Measurements from ENCODE around the gene BICD1. TPM values are rescaled to one million over a fixed set of nuclear protein-coding genes. Genes with fewer than 3 reads are reported as not detected.
"Not testable (repeated sequence)": the region's sequence is repeated elsewhere in the genome, so short reads cannot be mapped to it uniquely, and the experiment has no call there.

BICD1 gene
- total and polyA plus RNA-seq, 5 experiments from 2014 or later, result 5.9 to 17.6 (median 7.7) TPM

DNA sequence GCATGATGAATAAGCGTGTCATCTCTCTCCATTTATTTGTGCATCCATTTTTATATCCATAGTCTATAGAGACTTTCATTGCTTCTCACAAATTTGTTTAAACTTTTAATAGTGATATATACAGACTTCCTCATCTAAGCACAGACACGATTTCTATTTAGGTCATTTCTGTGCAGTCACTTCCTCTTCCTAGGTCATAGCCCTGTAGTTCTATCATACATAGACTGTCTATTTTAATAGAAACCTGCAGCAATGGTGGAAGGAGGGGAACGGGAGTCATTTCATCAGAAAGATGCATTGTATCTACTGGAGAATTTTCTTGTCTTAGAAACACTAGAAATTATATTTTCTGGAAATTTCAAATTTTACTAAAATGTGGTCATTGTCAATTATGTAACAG, 159.3 kb downstream of the BICD1 start:
- Mint-ChIP-seq H3K27me3 (no peaks in the 10 kb centered on the region), H3K9me3 (peaks cover 0 to 4% (median 0%) of the 10 kb centered on the region in 9 donors), H3K4me3 (peak overlapping the region in 1 of 10 donors; percentile 16), H3K27ac (peak overlapping the region in 4 of 10 donors; percentile 5 to 61 (median 42)), H3K4me1 (peaks cover 7 to 19% (median 10%) of the 10 kb centered on the region in 4 donors), H3K36me3 (no peaks in the 10 kb centered on the region)
- DNase-seq, result no peak
- ATAC-seq, result no peak
- POLR2A ChIA-PET, result interaction anchor here (0.7 to 1.2 kb wide), 3 partner anchors 13 to 380 kb away, joined by 3 read pairs; no protein-coding TSS in a partner anchor

DNA sequence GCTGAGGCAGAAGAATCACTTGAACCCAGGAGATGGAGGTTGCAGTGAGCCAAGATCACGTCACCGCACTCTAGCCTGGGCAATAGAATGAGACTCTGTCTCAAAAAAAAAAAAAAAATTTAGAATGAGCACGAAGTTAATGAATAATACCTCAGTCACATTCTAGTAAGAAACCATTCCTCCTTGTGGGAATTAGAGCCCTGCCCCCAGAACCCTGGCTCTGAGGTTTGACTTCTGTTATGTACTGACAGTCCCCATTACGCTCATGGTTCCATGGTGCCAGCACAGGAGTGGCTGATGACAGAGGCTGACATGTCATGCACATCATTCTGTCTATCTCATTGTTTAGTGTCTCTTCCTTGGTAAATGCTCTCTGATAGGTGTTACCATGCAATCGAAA, 160.1 kb downstream of the BICD1 start:
- Mint-ChIP-seq H3K36me3 (no peaks in the 10 kb centered on the region), H3K27ac (no peak overlapping the region), H3K4me1 (peaks cover under 1 to 27% (median 5%) of the 10 kb centered on the region in 4 donors), H3K27me3 (no peaks in the 10 kb centered on the region), H3K4me3 (no peak overlapping the region), H3K9me3 (peaks cover 0 to 4% (median 0%) of the 10 kb centered on the region in 9 donors)
- ATAC-seq (no peak), DNase-seq (no peak)
- POLR2A ChIA-PET, result no interaction called here

DNA sequence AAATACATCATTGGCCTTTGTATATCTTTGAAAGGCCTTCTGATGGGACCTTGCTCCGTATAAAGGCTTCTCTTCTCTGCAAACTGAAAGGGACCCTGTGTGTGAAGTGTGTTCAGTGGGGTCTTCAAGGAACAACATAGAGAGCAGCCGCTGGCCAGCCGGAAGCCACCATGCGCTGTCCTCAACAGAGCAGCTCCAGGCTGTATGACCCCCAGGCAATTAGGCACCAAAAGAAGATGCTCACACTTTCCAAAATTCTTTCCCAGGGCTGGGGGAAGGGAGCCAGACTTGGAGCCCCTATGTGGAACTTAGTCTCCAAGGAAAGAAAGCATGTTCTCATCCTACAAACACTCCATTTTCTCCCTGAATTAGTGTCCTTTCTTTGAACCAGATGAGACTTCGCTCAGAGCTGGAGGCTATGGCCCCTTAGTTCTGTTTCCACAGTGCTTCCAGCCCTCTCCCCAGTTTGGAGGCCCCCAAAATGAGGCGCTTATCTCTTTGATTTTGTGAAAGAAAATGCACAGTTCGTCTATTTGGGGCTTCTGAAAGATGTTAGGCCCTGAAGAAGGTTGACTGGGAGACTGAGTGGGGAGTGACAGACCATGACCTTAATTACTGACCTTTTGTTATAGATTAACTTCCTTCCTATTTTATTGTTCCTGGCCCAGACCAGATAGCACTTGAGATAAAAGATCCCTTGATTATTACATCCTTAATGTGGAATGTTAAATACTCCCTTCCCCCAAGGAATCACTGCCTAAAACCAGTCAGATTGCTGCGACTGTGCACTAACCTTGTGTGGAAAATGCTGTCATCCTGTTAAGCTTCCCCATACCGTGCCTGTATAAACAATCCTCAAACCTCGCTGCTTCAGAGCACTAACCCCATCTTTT, 164.4 kb downstream of the BICD1 start:
- Mint-ChIP-seq H3K36me3 (no peaks in the 10 kb centered on the region), H3K4me1 (peaks cover 11 to 37% (median 19%) of the 10 kb centered on the region in 4 donors), H3K27ac (peak overlapping the region in 8 of 10 donors; percentile 6 to 97 (median 28)), H3K4me3 (no peak overlapping the region), H3K27me3 (no peaks in the 10 kb centered on the region), H3K9me3 (no peaks in the 10 kb centered on the region)
- POLR2A ChIA-PET, result no interaction called here
- DNase-seq, result no peak
- ATAC-seq, result no peak

DNA sequence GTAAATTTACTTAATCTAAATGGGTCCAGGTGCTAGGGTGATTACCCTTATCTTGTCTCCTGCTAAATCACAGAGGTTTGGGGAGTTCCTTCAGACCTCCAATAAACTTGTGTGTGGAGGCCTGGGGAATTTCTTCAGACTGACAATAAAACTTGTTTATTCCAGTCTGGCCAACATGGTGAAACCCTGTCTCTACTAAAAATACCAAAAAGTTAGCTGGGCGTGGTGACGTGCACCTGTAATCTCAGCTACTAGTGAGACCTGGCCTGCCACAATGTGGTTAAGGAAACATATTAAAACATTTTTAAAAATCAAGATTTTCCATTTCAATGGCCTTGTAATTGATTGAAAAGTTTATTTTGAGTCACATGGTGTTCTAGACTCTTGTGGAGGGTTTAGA, 165.8 kb downstream of the BICD1 start:
- Mint-ChIP-seq H3K27ac (peak overlapping the region; percentile 96 to 99 (median 97)), H3K4me3 (peak overlapping the region; percentile 3 to 81 (median 75)), H3K36me3 (no peaks in the 10 kb centered on the region), H3K4me1 (peaks cover 11 to 33% (median 19%) of the 10 kb centered on the region in 4 donors), H3K9me3 (no peaks in the 10 kb centered on the region), H3K27me3 (no peaks in the 10 kb centered on the region)
- ATAC-seq (no peak), DNase-seq (no peak)
- POLR2A ChIA-PET, result interaction anchor here (0.6 kb wide), 1 partner anchor 15 kb away, joined by 3 read pairs; no protein-coding TSS in a partner anchor

DNA sequence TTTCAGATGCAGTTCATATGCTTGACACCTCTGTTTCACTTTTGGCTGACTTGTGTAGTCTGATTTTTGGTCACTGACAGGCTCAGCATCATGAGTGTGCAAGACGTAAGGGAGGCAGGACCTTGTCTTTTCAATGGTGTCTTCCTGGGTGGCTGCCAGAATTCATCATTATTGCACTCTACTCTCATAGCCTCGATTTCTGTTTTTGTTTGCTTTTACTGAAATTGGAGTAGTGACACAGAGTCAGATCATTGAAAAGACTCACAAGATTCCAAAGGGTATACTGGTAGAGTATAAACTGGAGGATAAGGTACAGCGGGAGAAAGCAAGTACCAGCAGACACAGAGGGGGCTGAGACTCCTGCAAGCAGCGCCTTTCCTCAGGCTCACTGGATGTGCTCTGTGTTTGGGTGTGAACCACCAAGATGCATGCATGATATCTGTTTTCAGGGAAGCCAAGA, 166.4 kb downstream of the BICD1 start:
- H3K27me3 Mint-ChIP-seq, result no peaks in the 10 kb centered on the region
- ATAC-seq (peak; percentile 51 to 52), DNase-seq (peak in 5 of 10 donors; percentile 6 to 37 (median 20))
- H3K27ac Mint-ChIP-seq, result peak overlapping the region; percentile 96 to 99 (median 97)
- H3K4me3 Mint-ChIP-seq, result peak overlapping the region; percentile 40 to 81 (median 75)
- no peaks in the 10 kb centered on the region for H3K36me3 Mint-ChIP-seq
- POLR2A ChIA-PET, result interaction anchor here (0.8 to 1.5 kb wide), 6 partner anchors 8 to 545 kb away, joined by 3 to 9 read pairs (median 4); partner anchors contain the start of genes AMN1 and RESF1
- peaks cover 11 to 33% (median 19%) of the 10 kb centered on the region in 4 donors for H3K4me1 Mint-ChIP-seq
- peaks cover 0 to under 1% (median 0%) of the 10 kb centered on the region in 9 donors for H3K9me3 Mint-ChIP-seq

GRCh38 chr12:32273712-32274111, 167.1 kb downstream of the BICD1 start:
- ATAC-seq (peak; percentile 99), DNase-seq (peak; percentile 33 to 84 (median 58))
- Mint-ChIP-seq H3K4me3 (peak overlapping the region; percentile 49 to 81 (median 72)), H3K36me3 (no peaks in the 10 kb centered on the region), H3K27me3 (no peaks in the 10 kb centered on the region), H3K27ac (peak overlapping the region; percentile 96 to 99 (median 97)), H3K9me3 (peaks cover 0 to 1% (median 0%) of the 10 kb centered on the region in 9 donors), H3K4me1 (peaks cover 11 to 33% (median 19%) of the 10 kb centered on the region in 4 donors)
- POLR2A ChIA-PET, result interaction anchor here (0.5 to 1.5 kb wide), 9 partner anchors 8 to 1748 kb away, joined by 3 to 9 read pairs (median 3); partner anchors contain the start of genes AMN1 and RESF1

GRCh38 chr12:32274665-32275064, 168.0 kb downstream of the BICD1 start:
- H3K27ac Mint-ChIP-seq, result no peak overlapping the region
- no peak for ATAC-seq
- POLR2A ChIA-PET, result interaction anchor here (1.5 kb wide), 1 partner anchor 13 kb away, joined by 4 read pairs; no protein-coding TSS in a partner anchor

GRCh38 chr12:32275520-32275919, 168.9 kb downstream of the BICD1 start:
- ATAC-seq, H3K27me3 Mint-ChIP-seq, H3K36me3 Mint-ChIP-seq, H3K4me3 Mint-ChIP-seq, DNase-seq, POLR2A ChIA-PET, H3K9me3 Mint-ChIP-seq: not testable (repeated sequence)
- peaks cover 11 to 33% (median 19%) of the 10 kb centered on the region in 4 donors for H3K4me1 Mint-ChIP-seq
- H3K27ac Mint-ChIP-seq, result peak overlapping the region in 1 of 10 donors; percentile 69

More at GRCh38 chr12:32274665-32275064, 168.0 kb downstream of the BICD1 start:
- no peak for DNase-seq
- Mint-ChIP-seq H3K4me1 (peaks cover 11 to 33% (median 19%) of the 10 kb centered on the region in 4 donors), H3K9me3 (peaks cover 0 to 1% (median 0%) of the 10 kb centered on the region in 9 donors), H3K36me3 (no peaks in the 10 kb centered on the region), H3K4me3 (no peak overlapping the region), H3K27me3 (no peaks in the 10 kb centered on the region)

- Mint-ChIP-seq H3K4me1 (peaks cover 10 to 14% (median 14%) of the 10 kb centered on the region in 4 donors), H3K9me3 (peaks cover 0 to 1% (median 0%) of the 10 kb centered on the region in 9 donors), H3K27me3 (no peaks in the 10 kb centered on the region), H3K36me3 (no peaks in the 10 kb centered on the region), H3K4me3 (no peak overlapping the region), H3K27ac (peak overlapping the region in 1 of 10 donors; percentile 27)
- ATAC-seq, result no peak
- POLR2A ChIA-PET, result no interaction called here
- no peak for DNase-seq
Measured at GRCh38 chr12:32277774-32278173, 171.1 kb downstream of the BICD1 start.

DNA sequence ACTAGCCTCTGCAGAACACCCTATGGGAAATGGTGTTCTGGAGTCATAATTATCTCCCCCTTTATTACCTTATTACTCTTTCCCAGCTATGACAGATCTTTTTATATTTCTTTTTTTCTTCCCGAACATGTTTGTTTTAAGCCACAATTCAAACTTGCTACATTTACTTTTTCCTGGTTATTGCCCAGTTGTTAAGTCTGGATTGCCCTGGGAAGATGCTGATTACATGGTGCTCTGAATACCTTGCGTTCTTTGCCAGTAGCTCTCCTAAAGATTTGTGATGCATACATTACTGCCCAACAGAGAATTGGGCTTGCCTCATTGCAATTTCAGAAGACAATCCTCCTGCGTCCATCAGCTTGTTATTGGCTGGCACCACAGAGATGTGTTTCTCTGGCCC, 174.5 kb downstream of the BICD1 start:
- DNase-seq (no peak), ATAC-seq (no peak)
- Mint-ChIP-seq H3K9me3 (peaks cover 0 to 1% (median 0%) of the 10 kb centered on the region in 9 donors), H3K36me3 (no peaks in the 10 kb centered on the region), H3K4me1 (no peaks in the 10 kb centered on the region), H3K27me3 (no peaks in the 10 kb centered on the region), H3K4me3 (no peak overlapping the region), H3K27ac (no peak overlapping the region)
- POLR2A ChIA-PET, result interaction anchor here (0.6 kb wide), 1 partner anchor 318 kb away, joined by 3 read pairs; no protein-coding TSS in a partner anchor

DNA sequence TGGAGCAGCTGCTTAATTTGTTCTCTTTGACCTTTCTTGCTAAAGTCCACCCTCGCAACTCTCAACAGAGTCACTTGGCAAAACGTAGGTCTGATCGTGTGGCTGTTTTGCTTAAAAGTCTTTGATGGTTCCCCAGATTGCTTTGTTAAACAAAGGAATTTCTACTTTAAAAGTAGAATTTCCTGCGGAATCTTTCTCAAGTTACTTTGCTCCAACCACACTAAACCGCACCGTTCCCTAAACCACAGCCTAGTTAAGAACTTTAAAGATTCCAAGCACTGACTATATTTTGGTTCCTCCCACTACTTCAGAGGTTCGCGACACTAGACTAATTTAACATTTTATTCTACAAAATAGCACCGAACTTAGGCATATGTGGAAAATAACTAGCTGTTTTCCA, 177.9 kb downstream of the BICD1 start:
- H3K27ac Mint-ChIP-seq, result no peak overlapping the region
- H3K9me3 Mint-ChIP-seq, result peaks cover 0 to 1% (median 0%) of the 10 kb centered on the region in 9 donors
- H3K36me3 Mint-ChIP-seq, result peaks cover 0 to 3% (median 0%) of the 10 kb centered on the region in 3 donors
- ATAC-seq, result no peak
- no peaks in the 10 kb centered on the region for H3K4me1 Mint-ChIP-seq
- POLR2A ChIA-PET, result no interaction called here
- no peaks in the 10 kb centered on the region for H3K27me3 Mint-ChIP-seq
- no peak overlapping the region for H3K4me3 Mint-ChIP-seq
- DNase-seq, result no peak

- H3K9me3 Mint-ChIP-seq, result peaks cover 0 to 1% (median 0%) of the 10 kb centered on the region in 9 donors
- H3K4me3 Mint-ChIP-seq, result no peak overlapping the region
- DNase-seq (no peak), ATAC-seq (no peak)
- H3K36me3 Mint-ChIP-seq, result peaks cover 0 to 3% (median 0%) of the 10 kb centered on the region in 3 donors
- POLR2A ChIA-PET, result no interaction called here
- H3K4me1 Mint-ChIP-seq, result no peaks in the 10 kb centered on the region
- H3K27me3 Mint-ChIP-seq, result no peaks in the 10 kb centered on the region
- H3K27ac Mint-ChIP-seq, result no peak overlapping the region
Measured at GRCh38 chr12:32285021-32285420, 178.4 kb downstream of the BICD1 start.

Measured in naive thymus-derived CD8-positive, alpha-beta T cell (primary cell).